ENCODE results near the gene CAPN15.

GRCh38 chr16:533391-534123, 6.0 kb downstream of the CAPN15 start:
- TF ChIP-seq POLR2AphosphoS5 (IDR thresholded peaks at IDR 0.05; ENCODE audit: low read depth, low read length) (no peak), CTCF (IDR thresholded peaks at IDR 0.05) (no peak), ZBTB33 (IDR thresholded peaks at IDR 0.05; ENCODE audit: borderline replicate concordance, low read depth) (no peak)

Data from SK-N-SH (cell line).